Neural cell (in vitro differentiated cells): ENCODE data around the gene CYP4F22. TPM values are rescaled to one million over a fixed set of nuclear protein-coding genes. Genes with fewer than 3 reads are reported as not detected.

Experiments
- H2AFZ ChIP-seq: fragments of 200-600, 300-800 bp; sonication (generic), shearing (Covaris generic); 2 replicates; pipeline ENCODE4 v1.6.0; 2014; ENCODE audit warnings: low read depth, mild to moderate bottlenecking, antibody characterized with exemption, low read length, moderate library complexity
- H3F3A ChIP-seq: fragments of 200-600 bp; shearing (Covaris generic); 2 replicates; pipeline ENCODE4 v1.6.1; 2016; ENCODE audit warnings: mild to moderate bottlenecking, moderate library complexity, mixed read lengths, antibody characterized with exemption, low read length; ENCODE audit not compliant: insufficient read depth, poor library complexity, severe bottlenecking
- H3K27ac ChIP-seq: fragments of 200-600, 300-800 bp; sonication (generic), shearing (Covaris generic); 2 replicates; pipeline ENCODE4 v1.5.1; 2014; ENCODE audit warnings: mild to moderate bottlenecking, low read length, moderate library complexity
- H3K27me3 ChIP-seq: fragments of 300-800, 200-600 bp; sonication (generic), shearing (Covaris generic); 2 replicates; pipeline ENCODE4 v1.6.0; 2014; ENCODE audit warnings: mild to moderate bottlenecking, low read depth, low read length, moderate library complexity; ENCODE audit not compliant: insufficient read depth
- H3K36me3 ChIP-seq: fragments of 300-800, 200-600 bp; sonication (generic), shearing (Covaris generic); 2 replicates; pipeline ENCODE4 v1.5.1; 2014; ENCODE audit warnings: mild to moderate bottlenecking, antibody characterized with exemption, low read length, moderate library complexity; ENCODE audit not compliant: insufficient read depth
- H3K4me2 ChIP-seq: fragments of 300-800, 200-600 bp; sonication (generic), shearing (Covaris generic); 2 replicates; pipeline ENCODE4 v1.6.0; 2014; ENCODE audit warnings: mild to moderate bottlenecking, low read length
- H3K4me3 ChIP-seq: fragments of 300-800, 200-600 bp; sonication (generic), shearing (Covaris generic); 2 replicates; pipeline ENCODE4 v1.5.1; 2014; ENCODE audit warnings: mild to moderate bottlenecking, low read length, moderate library complexity
- H3K79me2 ChIP-seq: fragments of 200-600 bp; shearing (Covaris generic); replicated peaks from 2 replicates; pipeline ENCODE4 v1.6.0; 2014; ENCODE audit warnings: mild to moderate bottlenecking, low read length, moderate library complexity; ENCODE audit not compliant: insufficient read depth
- H3K9ac ChIP-seq: fragments of 300-800, 200-600 bp; sonication (generic), shearing (Covaris generic); 2 replicates; pipeline ENCODE4 v1.6.1; 2016; ENCODE audit warnings: mild to moderate bottlenecking, low read length, mixed read lengths
- H3K9me2 ChIP-seq: fragments of 200-600 bp; shearing (Covaris generic); 2 replicates; pipeline ENCODE4 v1.6.1; 2016; ENCODE audit warnings: mild to moderate bottlenecking, low read length, mixed read lengths; ENCODE audit not compliant: insufficient read depth
- H3K9me3 ChIP-seq: fragments of 200-600, 300-800 bp; sonication (generic), shearing (Covaris generic); 2 replicates; pipeline ENCODE4 v1.6.1; 2016; ENCODE audit warnings: mild to moderate bottlenecking, mixed run types, low read length, moderate library complexity, mixed read lengths
- H4K20me1 ChIP-seq: fragments of 200-600 bp; shearing (Covaris generic); 2 replicates; pipeline ENCODE4 v1.6.1; 2016; ENCODE audit warnings: mild to moderate bottlenecking, mixed run types; ENCODE audit not compliant: insufficient read depth
- CTCF ChIP-seq: fragments of 450-650 bp; IDR thresholded peaks from 2 replicates; pipeline ENCODE4 v1.5.1; 2014; ENCODE audit warnings: antibody characterized with exemption, mild to moderate bottlenecking, moderate library complexity; ENCODE audit not compliant: poor library complexity, severe bottlenecking
- EP300 ChIP-seq: fragments of 450-650 bp; conservative IDR thresholded peaks from 2 replicates; pipeline ENCODE4 v1.6.1; 2014; ENCODE audit warnings: antibody characterized with exemption, mild to moderate bottlenecking, moderate library complexity; ENCODE audit not compliant: poor library complexity, severe bottlenecking
- EZH2 ChIP-seq: fragments of 200-600, 300-800 bp; shearing (Covaris generic), sonication (generic); IDR thresholded peaks from 2 replicates; pipeline ENCODE4 v1.6.1; 2014; ENCODE audit warnings: antibody characterized with exemption, low read length, borderline replicate concordance, mild to moderate bottlenecking; ENCODE audit not compliant: insufficient read depth, poor library complexity, severe bottlenecking
- MXI1 ChIP-seq: fragments of 450-650 bp; conservative IDR thresholded peaks from 2 replicates; pipeline ENCODE4 v1.6.1; 2014; ENCODE audit warnings: antibody characterized with exemption, mild to moderate bottlenecking; ENCODE audit not compliant: poor library complexity, severe bottlenecking
- POLR2AphosphoS5 ChIP-seq: IDR thresholded peaks from 2 replicates; pipeline ENCODE4 v1.6.1; 2012
- RAD21 ChIP-seq: fragments of 450-650 bp; conservative IDR thresholded peaks from 2 replicates; pipeline ENCODE4 v1.6.1; 2014; ENCODE audit warnings: antibody characterized with exemption, mild to moderate bottlenecking, moderate library complexity
- REST ChIP-seq: IDR thresholded peaks from 2 replicates; pipeline ENCODE4 v1.6.1; 2012; ENCODE audit warnings: borderline replicate concordance
- SMC3 ChIP-seq: fragments of 450-650 bp; conservative IDR thresholded peaks from 2 replicates; pipeline ENCODE4 v1.6.1; 2014; ENCODE audit warnings: antibody characterized with exemption, mild to moderate bottlenecking, moderate library complexity; ENCODE audit not compliant: poor library complexity
- TAF1 ChIP-seq: IDR thresholded peaks from 2 replicates; pipeline ENCODE4 v1.6.1; 2012; ENCODE audit warnings: low read depth
- polyA minus RNA-seq: library from RNA; depleted of rRNA, polyadenylated mRNA; stranded (reverse); fragments of >200 nt; gene quantifications from 2 replicates; pipeline ENCODE4 v1.2.3, GENCODE V29; 2014
- polyA plus RNA-seq: library from polyadenylated mRNA; depleted of rRNA; stranded (reverse); fragments of >200 nt; gene quantifications from 2 replicates; pipeline ENCODE4 v1.2.3, GENCODE V29; 2014

Gene CYP4F22
- not detected in 2 replicates for polyA plus RNA-seq
- not detected in 2 replicates for polyA minus RNA-seq

- Histone ChIP-seq H2AFZ (no peak within 1 kb of the TSS), H3K9ac (no peak within 1 kb of the TSS), H3K4me3 (no peak within 1 kb of the TSS), H3K4me2 (no peak within 1 kb of the TSS), H4K20me1 (no peaks in the 10 kb centered on the region), H3K27ac (no peak within 1 kb of the TSS), H3K9me2 (no peaks in the 10 kb centered on the region), H3K79me2 (no peaks in the 10 kb centered on the region), H3K36me3 (no peaks in the 10 kb centered on the region), H3K27me3 (no peaks in the 10 kb centered on the region), H3F3A (no peaks in the 10 kb centered on the region), H3K9me3 (no peaks in the 10 kb centered on the region)
- TF ChIP-seq TAF1 = no peak
- no peak for TF ChIP-seq EP300
- no peak for TF ChIP-seq CTCF
- TF ChIP-seq MXI1 = no peak
- no peak for TF ChIP-seq POLR2AphosphoS5
- no peak for TF ChIP-seq REST
- TF ChIP-seq EZH2 = no peak
- no peak for TF ChIP-seq RAD21
- TF ChIP-seq SMC3 = no peak
Observed at GRCh38 chr19:15508035-15508710, at the start of gene CYP4F22. CYP4F22 (plus strand) TSS chr19:15508525; CDS start chr19:15525337, 16,812 bp downstream.

- Histone ChIP-seq H3K9me2 (no peaks in the 10 kb centered on the region), H3F3A (no peaks in the 10 kb centered on the region), H3K27me3 (peaks cover 41% of the 10 kb centered on the region)
Observed at GRCh38 chr19:15461694-15462093, 46.6 kb upstream of the CYP4F22 start.

More at GRCh38 chr19:15461694-15462093, 46.6 kb upstream of the CYP4F22 start:
- H3K79me2 ChIP-seq = no peaks in the 10 kb centered on the region
- no peak overlapping the region for H3K4me2 ChIP-seq
- H3K9ac ChIP-seq = no peak overlapping the region
- H3K4me3 ChIP-seq = no peak overlapping the region
- TF ChIP-seq EP300 (no peak), RAD21 (no peak), TAF1 (no peak), SMC3 (no peak)
- H3K9me3 ChIP-seq = no peaks in the 10 kb centered on the region
- no peak overlapping the region for H2AFZ ChIP-seq
- no peaks in the 10 kb centered on the region for H3K36me3 ChIP-seq
- no peak overlapping the region for H3K27ac ChIP-seq
- no peaks in the 10 kb centered on the region for H4K20me1 ChIP-seq
